Hippocampal formation (tissue), 2 donors: Measurements from ENCODE around the gene RAN.
"Not testable (repeated sequence)": the region's sequence is repeated elsewhere in the genome, so short reads cannot be mapped to it uniquely, and the experiment has no call there.

ENCODE experiments used
- DNase-seq, 2 donors: peaks; one replicate each; lab custom pipeline; 2025; lab: John Stamatoyannopoulos, UW

The RAN gene

DNA sequence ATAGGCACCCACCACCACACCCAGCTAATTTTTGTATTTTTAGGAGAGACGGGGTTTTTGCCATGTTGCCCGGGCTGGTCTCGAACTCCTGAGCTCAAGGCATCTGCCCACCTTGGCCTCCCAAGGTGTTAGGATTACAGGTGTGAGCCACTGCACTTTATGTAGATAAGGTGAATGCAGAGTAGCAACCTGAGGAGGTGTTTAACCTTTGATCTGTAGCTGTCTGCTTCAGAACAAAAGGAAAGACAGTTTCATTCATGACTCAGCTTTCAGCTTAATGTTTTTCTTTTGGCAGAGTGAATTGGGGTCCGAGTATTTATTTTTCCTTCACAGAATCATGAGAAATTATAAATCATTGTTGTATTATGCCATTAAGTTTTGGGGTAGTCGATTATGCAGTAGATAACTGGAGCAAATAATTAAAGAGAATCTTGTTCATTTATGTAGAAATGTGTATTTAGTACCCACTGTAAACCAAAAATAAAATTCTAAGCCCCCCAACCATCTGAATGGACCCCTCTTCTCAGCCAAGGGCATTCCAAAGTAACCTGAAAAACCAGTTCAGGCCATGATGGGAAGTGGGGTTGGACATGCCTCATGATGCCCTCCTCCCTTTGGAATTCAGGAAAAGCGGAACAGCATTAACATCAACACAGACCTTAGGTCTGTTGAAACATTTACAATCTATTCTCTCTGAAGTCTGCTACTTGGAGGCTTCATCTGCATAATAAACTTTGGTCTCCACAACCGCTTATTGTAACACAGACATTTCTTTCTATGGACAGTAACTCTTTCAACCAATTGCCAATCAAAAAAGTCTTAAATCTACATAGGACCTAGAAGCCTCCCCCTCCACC is 22.1 kb upstream of the RAN start:
- DNase-seq, result no peak

DNA sequence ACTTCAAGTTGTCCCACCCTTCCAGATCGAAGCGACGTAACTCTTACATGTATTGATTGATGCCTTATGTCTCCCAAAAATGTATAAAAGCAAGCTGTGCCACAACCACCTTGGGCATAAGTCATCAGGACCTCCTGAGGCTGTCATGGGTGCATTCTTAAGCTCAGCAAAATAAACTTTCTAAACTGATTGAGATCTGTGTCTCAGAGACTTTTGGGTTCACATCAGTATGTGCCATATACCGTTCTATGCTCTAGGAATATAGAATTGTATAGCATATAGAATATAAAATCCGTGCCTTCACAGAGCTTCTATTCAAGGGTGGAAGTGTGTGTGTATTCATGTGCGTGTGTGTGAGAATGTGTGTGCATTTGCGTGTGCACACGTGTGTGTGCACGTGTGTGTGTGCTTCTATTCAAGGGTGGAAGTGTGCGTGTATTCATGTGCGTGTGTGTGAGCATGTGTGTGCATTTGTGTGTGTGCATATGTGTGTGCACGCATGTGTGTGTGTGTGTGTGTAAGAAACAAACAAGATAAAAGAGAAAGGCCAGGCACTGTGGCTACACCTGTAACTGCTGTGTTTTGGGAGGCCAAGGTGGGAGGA is 21.3 kb upstream of the RAN start:
- DNase-seq, result no peak

DNA sequence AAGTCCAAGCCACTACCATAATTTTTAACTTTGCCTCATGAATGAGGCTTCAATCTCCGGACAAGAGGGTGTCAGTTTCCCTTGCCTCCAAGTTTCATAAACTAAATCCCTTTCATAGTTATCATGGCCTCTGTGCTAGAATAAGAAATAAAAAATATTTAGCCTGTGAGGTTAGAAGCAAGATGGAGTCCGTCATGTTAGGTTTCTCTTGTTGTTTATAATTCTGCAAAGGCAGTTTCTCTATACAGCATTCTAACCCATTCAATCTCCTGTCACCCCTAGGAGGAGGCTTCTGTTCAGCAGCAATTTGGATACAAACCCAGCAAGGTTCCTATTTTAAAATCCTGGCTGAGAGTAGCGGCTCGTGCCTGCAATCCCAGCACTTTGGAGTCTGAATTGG is 15.8 kb upstream of the RAN start:
- no peak for DNase-seq

DNA sequence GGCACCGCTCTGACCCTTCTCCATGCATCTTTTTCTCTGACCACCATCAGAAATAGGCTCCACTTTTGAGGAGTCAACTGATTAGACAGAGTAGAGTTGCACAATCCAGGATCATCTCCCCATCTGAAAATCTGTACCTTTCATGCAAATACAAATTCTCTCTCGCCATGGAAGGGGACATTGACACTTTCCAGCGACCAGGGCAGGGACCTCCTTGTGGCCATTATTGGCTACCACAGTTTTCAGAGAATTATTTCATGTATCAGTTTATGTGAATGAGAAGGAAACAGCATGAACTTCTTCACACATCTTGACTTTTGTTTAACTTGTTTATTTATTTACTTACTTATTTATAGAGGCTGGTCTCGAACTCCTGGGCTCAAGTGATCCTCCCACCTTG is 13.8 kb upstream of the RAN start:
- DNase-seq, result no peak

DNA sequence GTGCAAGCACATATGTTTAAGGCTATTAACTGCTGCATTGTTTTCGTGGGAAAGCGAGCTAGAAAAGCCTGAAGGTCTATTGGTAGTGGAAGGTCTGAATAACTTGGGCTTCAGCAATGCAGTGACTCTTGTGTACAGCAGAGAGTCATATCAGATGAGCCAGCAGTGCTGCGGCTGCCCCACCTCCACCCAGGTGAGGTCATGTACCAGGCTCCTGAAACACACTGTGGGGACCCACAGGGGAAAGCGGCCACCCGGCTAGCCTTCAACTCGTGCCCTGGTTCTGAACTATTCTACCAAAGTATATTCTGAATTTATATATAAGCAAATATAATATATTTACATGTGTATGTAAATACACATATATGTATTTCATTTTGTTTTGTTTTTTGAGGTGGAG is 12.7 kb upstream of the RAN start:
- DNase-seq, result no peak

DNA sequence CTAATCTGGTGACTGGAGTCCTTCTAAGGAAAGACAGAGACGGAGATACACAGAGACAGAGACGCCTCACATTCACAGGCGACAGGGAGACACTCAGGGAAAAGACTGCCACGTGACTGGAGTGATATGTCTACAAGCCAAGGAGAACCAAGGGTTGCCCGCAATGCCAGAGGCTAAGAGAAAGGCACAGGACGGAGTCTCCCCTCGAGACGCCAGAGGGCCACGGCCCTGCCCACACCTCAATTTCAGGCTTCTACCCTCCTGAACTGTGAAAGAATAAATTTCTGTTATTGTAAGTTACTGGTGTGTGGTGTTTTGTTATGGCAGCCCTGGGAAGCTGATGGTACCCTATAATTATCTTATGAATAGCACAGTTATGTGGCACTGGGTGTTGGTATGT is 11.6 kb upstream of the RAN start:
- no peak for DNase-seq

DNA sequence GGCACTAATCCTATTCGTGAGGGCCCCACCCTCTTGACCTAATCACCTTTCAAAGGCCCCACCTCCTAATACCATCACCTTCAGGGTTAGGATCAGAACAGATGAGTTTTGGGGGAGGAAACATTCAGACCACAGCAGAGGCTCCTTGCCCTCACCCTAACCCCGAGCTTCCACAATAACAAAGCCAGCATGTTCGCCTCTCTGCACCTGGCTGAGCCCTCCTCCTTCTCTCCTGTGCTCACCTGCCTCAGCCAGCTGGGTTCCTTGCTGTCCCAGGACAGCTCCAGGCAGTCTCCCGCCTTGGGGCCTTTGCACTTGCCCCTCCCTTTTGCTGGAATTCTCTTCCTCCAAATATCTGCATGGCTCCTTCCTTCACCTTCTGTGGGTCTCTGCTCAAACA is 9.7 kb upstream of the RAN start:
- no peak for DNase-seq

DNA sequence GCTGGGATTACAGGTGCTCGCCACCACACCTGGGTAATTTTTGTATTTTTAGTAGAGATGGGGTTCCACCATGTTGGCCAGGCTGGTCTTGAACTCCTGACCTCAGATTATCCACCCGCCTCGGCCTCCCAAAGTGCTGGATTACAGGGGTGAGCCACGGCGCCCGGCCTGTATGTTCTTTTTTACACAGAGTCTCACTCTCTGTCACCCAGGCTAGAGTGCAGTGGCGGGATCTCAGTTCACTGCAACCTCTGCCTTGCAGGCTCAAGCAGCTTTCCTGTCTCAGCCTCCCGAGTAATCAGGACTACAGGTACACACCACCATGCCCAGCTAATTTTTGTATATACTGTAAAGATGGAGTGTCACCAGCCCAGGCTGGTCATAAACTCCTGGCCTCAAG is 9.1 kb upstream of the RAN start:
- not testable (repeated sequence) for DNase-seq

DNA sequence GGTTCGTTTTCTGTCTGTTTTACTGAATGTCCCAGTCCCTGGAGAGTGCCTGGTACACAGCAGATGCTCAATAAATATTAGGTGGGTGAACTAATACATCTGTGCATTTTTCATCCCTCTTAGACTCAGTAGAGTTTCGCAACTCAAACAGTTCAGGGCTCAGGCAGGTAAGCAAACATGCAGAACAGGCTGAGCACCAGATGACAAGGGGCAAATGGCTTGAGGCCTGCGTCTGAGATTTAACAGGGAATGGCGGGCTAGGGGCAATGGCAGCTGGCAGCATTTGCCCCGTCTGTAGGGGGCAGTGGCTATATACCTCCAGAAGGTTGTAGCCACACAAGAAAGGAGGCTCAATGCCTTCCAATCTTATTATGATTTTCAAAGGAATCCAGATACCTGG is 8.6 kb upstream of the RAN start:
- no peak for DNase-seq

DNA sequence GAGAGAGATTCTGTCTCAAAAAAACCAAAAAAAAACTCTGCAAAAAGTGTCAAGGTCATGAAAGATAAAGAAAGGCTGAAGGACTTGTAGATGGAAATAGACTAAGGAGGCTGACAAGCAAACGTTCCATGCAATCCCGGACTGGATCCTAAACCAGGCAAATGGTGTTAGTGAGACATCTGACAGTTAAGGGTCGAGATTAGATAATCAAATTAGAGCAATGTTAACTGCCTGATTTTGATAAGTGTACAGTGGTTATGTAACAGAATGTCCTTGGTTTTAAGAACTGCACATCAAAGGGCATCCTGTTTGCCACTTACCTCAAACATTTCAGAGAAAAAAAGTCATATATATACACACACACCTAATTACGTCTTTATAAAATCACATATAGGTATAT is 3.5 kb upstream of the RAN start:
- no peak for DNase-seq

DNA sequence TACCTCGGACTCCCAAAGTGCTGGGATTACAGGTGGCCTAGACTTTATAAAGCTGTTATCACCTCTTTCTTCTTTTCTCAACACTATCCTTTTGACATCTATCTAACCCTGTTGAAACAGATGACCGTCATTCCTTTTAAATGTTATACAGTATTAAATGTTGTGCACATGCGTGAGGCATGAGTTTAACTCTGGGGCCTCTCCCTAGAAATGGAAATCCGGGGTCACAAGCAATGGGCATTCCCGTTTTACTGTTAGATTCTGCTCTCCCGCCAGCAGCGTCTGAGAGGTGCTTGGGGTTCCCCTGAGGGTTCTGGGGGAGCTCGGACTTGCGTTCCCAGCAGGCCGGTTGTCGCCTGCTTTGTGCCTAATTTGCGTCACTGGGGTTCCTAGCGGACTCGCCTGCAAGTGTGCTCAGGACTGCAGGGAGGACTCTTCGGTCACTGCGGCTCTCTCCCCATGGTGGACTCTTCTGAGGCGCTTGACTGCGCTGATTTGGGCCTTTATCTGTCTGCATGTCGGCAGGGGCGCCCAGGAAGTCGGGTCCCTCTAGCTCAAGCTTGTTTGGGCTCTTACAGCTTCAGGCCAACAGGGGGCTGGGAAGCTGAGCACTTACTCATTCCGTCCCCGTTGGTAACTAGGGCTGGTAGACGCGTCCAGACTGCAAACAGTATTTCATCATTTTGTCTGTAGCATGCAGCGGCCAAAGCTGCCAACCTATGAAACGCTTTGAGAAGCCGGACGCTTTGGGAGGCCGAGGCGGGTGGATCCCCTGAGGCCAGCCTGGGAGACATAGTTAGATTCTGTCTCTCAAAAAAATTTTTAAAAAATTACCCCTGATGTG is 1.2 kb upstream of the RAN start:
- DNase-seq, result peak; percentile 38 to 39

DNA sequence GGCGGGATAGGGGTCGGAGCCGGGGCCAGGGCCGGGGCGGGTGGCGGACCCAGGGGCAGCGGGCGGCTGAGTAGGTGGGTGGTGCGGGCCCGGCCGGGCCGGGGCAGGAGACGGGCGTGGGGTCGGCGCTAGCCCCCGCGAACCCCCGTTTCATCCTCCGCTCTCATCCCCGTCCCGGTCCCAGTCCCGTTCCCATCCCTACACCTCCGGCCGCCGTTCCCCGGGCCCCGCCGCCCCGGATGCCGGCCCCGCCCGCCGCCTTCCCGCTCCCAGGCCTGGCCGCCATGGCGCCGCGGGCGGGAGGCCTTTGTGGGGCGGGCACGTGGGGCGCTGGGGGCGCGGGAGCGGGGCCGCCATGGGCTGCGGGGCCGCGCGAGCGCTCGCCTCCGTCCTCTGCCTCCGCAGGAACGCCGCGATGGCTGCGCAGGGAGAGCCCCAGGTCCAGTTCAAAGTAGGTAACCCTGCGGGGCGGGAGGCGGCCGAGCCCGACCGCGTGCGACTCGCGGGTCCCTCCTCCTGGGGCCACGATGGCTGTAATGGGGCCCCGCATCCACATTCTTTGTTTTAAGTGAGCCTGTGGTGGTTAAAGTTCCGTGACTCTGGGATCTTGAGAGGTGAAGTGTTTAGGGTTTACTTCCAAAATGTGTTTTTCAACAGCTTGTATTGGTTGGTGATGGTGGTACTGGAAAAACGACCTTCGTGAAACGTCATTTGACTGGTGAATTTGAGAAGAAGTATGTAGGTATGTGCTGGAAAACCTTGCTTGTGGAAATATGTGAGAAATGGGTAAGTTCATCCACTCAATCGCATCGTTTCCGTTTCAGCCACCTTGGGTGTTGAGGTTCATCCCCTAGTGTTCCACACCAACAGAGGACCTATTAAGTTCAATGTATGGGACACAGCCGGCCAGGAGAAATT is 572 bp downstream of the RAN start:
- peak in 1 of 2 donors; percentile 34 for DNase-seq

DNA sequence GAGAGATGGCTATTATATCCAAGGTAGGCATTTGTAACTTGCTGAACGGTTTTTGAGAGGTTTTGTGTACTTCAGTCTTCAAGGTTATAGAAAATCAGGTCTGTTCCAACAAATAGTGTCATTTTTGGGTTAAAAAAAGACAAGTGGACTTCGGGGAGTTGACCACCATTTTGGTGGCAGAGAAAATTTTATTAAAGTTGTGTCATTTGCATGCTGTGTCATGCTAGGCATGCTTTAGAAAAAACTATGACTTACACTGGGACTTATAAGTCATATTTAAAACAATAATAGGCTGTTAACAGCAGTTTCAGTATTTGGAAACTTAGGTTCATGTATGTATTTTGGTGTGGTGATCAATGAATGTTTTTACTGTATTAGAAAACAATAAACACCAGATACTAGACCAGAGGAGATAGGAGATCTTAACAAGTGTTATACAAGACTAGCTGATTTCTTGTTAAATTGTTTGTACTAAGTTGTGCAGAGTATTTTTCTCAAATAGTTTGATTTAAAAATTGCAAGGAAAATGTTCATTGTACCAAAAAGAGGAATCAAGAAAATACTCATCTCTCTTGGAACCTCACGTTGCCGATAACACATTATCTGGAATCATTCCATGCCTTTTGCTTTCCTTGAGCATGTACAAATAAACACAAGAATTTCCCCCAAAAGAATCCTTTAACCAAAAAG is 1.4 kb downstream of the RAN start:
- no peak for DNase-seq

DNA sequence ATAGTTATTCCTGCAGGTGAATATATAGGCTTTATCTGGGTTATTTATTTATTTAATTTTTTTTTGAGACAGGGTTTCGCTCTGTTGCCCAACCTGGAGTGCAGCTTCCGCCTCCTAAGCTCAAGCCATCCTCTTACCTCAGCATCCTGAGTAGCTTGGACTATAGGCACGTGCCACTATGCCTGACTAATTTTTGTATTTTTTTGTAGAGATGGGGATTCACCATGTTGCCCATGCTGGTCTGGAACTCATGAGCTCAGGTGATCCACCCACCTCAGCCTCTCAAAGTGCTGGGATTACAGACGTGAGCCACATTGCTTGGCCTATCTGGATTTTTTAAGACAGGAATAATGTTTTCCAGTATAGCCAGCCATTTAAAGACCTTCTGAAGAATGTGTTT is 2.0 kb downstream of the RAN start:
- DNase-seq, result no peak

DNA sequence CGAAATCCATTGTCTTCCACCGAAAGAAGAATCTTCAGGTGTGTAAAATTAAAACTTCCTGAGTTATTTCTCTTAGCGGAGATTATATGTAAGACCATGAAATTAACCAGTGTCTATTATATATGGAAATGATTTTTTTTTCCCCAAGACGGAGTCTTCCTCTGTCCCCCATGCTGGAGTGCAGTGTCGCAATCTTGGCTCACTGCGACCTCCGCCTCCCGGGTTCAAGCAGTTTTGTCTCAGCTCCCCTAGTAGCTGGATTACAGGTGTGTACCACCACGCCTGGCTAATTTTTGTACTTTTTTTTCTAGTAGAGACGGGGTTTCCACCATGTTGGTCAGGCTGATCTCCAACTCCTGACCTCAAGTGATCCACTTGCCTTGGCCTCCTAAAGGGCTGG is 2.8 kb downstream of the RAN start:
- DNase-seq, result no peak

DNA sequence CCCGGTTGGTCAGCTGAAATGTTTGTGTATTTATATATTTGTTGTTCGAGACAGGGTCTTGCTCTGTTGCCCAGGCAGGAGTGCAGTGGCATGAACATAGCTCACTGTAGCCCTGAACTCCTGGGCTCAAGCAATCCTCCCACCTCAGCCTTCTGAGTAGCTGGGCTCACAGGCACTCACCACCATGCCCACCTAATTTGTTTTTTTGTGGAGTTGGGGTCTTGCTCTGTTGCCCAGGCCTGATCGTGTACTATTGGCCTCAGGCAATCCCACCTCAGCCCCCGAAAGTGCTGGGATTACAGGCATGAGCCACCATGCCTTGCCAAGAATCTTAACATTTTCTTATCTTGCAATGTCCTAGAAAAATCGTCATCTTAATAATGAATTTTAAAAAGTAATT is 3.3 kb downstream of the RAN start:
- DNase-seq, result no peak

DNA sequence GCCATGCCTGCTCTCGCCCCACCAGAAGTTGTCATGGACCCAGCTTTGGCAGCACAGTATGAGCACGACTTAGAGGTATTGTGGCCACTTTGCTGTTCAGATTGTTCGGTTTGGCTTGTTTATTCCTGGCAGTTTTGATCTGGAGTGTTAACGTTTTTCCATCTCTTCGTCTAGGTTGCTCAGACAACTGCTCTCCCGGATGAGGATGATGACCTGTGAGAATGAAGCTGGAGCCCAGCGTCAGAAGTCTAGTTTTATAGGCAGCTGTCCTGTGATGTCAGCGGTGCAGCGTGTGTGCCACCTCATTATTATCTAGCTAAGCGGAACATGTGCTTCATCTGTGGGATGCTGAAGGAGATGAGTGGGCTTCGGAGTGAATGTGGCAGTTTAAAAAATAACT is 3.8 kb downstream of the RAN start:
- not testable (repeated sequence) for DNase-seq

DNA sequence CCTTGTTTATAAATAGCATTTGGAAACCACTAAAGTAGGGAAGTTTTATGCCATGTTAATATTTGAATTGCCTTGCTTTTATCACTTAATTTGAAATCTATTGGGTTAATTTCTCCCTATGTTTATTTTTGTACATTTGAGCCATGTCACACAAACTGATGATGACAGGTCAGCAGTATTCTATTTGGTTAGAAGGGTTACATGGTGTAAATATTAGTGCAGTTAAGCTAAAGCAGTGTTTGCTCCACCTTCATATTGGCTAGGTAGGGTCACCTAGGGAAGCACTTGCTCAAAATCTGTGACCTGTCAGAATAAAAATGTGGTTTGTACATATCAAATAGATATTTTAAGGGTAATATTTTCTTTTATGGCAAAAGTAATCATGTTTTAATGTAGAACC is 4.4 kb downstream of the RAN start:
- DNase-seq, result no peak

DNA sequence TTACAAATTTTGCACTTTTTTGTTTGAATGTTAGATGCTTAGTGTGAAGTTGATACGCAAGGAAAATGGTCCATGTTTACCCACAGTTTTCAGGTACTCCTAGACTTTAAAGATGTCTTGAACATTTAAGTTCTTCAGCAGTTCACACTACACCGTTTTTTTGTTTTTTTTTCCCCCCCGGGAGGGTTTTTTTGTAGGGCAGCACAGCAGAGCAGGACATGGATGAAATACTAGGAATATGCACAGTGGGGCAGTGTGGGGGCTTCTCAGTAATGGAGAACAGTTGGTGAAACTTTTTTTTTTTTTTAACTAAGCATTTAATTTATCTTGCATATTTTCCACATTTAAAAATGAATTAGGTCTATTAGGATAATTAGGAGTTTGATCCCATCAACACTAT is 4.9 kb downstream of the RAN start:
- DNase-seq, result no peak

DNA sequence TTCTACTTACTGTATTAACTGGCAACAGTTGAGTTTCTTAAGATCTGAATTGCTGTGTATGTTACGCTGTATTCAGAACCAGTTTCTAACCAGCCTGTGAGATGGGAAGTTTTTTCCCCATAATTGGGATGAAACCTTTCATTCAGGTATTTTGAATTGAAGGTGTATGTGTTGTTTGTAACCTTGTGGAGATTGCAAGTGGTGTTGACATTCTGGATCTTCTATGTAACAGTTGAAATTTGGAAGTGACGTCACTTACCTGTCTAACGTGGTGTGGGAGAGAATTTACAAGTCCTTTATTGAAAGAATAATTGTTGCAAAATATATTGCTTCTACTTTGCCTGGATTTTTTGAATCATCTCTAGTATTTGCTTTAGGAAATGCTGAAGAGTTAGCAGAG is 5.5 kb downstream of the RAN start:
- no peak for DNase-seq
